Measurements from ENCODE around the gene PCDH15. TPM values are rescaled to one million over a fixed set of nuclear protein-coding genes. Genes with fewer than 3 reads are reported as not detected.

PCDH15 gene
- total and polyA plus RNA-seq, 2 of the 8 experiments (the other 6 are each of a cell fraction or from before 2014, with no cell fraction given) = 0.11 TPM; not detected in 1

DNA sequence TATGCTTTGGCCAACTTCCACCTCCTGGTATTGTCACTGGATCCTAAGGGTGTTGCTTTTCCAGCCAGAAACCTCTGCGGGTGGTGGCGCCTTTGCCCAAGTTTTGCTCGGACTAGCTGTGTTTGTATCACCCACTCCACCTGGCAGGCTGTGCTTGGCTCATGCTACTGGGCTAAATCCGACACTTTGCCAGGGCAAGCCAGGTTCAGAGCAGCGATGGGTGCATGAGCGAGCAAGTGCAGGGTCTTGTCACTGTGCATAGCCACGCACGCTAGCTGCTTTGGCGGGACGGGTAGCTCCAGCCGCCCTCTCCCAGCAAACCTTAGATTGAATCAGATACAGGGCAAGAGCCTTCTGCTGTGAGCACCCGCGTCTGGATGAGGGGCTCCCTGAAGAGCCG is 737.5 kb downstream of the PCDH15 start:
- Histone ChIP-seq H3K23me2 (ENCODE audit: low read depth, low read length) (no peaks in the 10 kb centered on the region; the same call in 1 of the 2 replicates), H3K23ac (ENCODE audit: insufficient read length) (no peak overlapping the region), H3K4me1 (replicated peaks in 1 of 4; ENCODE audit: control insufficient read depth in 3 of 4, insufficient read depth in 4 of 4, low read length in 3 of 4) (no peaks in the 10 kb centered on the region), H3K4ac (replicated peaks; ENCODE audit: insufficient read length, low read depth, low read length) (no peak overlapping the region), H4K91ac (replicated peaks; ENCODE audit: insufficient read length, low read length) (no peak overlapping the region), H4K8ac (ENCODE audit: extremely low read depth, insufficient read depth, low read length) (no peak overlapping the region), H2BK20ac (ENCODE audit: low read length) (no peak overlapping the region), H3K27ac (ENCODE audit: low read depth, low read length) (no peak overlapping the region), H3K9ac (replicated peaks in 1 of 4; ENCODE audit: extremely low read depth in 1 of 4, low read depth in 3 of 4, low read length in 3 of 4) (no peak overlapping the region), H4K5ac (ENCODE audit: insufficient read length, low read depth, low read length) (no peak overlapping the region), H2AK5ac (ENCODE audit: low read depth, low read length) (no peak overlapping the region), H3K27me3 (replicated peaks in 1 of 4; ENCODE audit: control insufficient read depth in 3 of 4, extremely low read depth in 1 of 4, insufficient read depth in 3 of 4, low read length in 3 of 4) (no peaks in the 10 kb centered on the region), H2BK5ac (ENCODE audit: low read depth, low read length) (no peak overlapping the region), H2BK120ac (replicated peaks; ENCODE audit: low read depth, low read length) (no peak overlapping the region), H4K20me1 (replicated peaks in 1 of 2; ENCODE audit: control insufficient read depth in 1 of 2, insufficient read depth in 2 of 2, low read length in 2 of 2) (no peaks in the 10 kb centered on the region), H2BK15ac (ENCODE audit: low read length) (no peak overlapping the region), H3K56ac (replicated peaks; ENCODE audit: insufficient read length, low read depth, low read length) (no peak overlapping the region), H3K18ac (ENCODE audit: extremely low read depth, low read length) (no peak overlapping the region), H2BK12ac (ENCODE audit: low read depth, low read length) (no peak overlapping the region), H3K4me3 (ENCODE audit: extremely low read depth in 1 of 4, insufficient read depth in 2 of 4, low read depth in 3 of 4, low read length in 4 of 4) (no peak overlapping the region), H3K9me3 (ENCODE audit: insufficient read depth in 2 of 2, low read depth in 1 of 2, low read length in 1 of 2) (no peaks in the 10 kb centered on the region), H3K36me3 (ENCODE audit: control insufficient read depth in 2 of 4, insufficient read depth in 4 of 4, low read length in 3 of 4) (no peaks in the 10 kb centered on the region), H3K4me2 (ENCODE audit: insufficient read depth in 1 of 2, low read depth in 2 of 2, low read length in 2 of 2) (no peak overlapping the region), H2AFZ (ENCODE audit: low read length) (0 out of 2 replicates have a peak overlapping the region, but pooled peaks have one; percentile 2), H3K14ac (ENCODE audit: insufficient read length) (no peak overlapping the region), H3K79me1 (ENCODE audit: low read depth, low read length) (no peaks in the 10 kb centered on the region), H3K79me2 (ENCODE audit: control insufficient read depth in 1 of 2, insufficient read depth in 2 of 2, low read length in 2 of 2) (no peaks in the 10 kb centered on the region)
- DNase-seq (ENCODE audit: low read depth in 1 of 2, low spot score in 2 of 2) (no peak), FAIRE-seq (no peak)
- WGBS, 2 experiments (ENCODE audit: extremely low coverage in 1 of 2, insufficient coverage in 1 of 2, insufficient read length in 1 of 2, insufficient replicate concordance in 2 of 2, low coverage in 1 of 2, low lambda C conversion rate in 2 of 2, missing lambda C conversion rate in 1 of 2) = 89% methylated on average over 11 of the region's 14 CpGs; no CpG with 5 or more reads in 1 of the 2 experiments
- POLR2A ChIA-PET (ENCODE audit: partially characterized antibody) = no interaction called here
- CTCF ChIA-PET (ENCODE audit: partially characterized antibody) = no interaction called here
- no peak for TF ChIP-seq SIN3A (conservative IDR thresholded peaks at IDR 0.05 in 1 of 2, IDR thresholded peaks at IDR 0.05 in 1 of 2; ENCODE audit: low read depth in 1 of 2, low read length in 2 of 2)
- TF ChIP-seq ZNF274 (IDR thresholded peaks at IDR 0.05; ENCODE audit: borderline replicate concordance, extremely low read depth, low read length) = no peak
- no peak for TF ChIP-seq ASH2L (IDR thresholded peaks at IDR 0.05; ENCODE audit: low read length)
- TF ChIP-seq RXRA (IDR thresholded peaks at IDR 0.05; ENCODE audit: insufficient read depth, low read depth, low read length) = no peak
- TF ChIP-seq POLR2AphosphoS5 (IDR thresholded peaks at IDR 0.05; ENCODE audit: low read depth, low read length) = no peak
- TF ChIP-seq RAD21 (IDR thresholded peaks at IDR 0.05 in 1 of 2, conservative IDR thresholded peaks at IDR 0.05 in 1 of 2; ENCODE audit: low read depth in 2 of 2, low read length in 2 of 2) = no peak
- no peak for TF ChIP-seq KDM5A (IDR thresholded peaks at IDR 0.05; ENCODE audit: low read length)
- no peak for TF ChIP-seq SIX5 (IDR thresholded peaks at IDR 0.05; ENCODE audit: low read depth, low read length)
- TF ChIP-seq RFX5 (IDR thresholded peaks at IDR 0.05; ENCODE audit: borderline replicate concordance, low read depth, low read length) = no peak
- TF ChIP-seq HDAC6 (IDR thresholded peaks at IDR 0.05; ENCODE audit: low read depth, low read length) = no peak
- no peak for TF ChIP-seq CEBPB (IDR thresholded peaks at IDR 0.05; ENCODE audit: low read depth, low read length)
- TF ChIP-seq BACH1 (IDR thresholded peaks at IDR 0.05; ENCODE audit: low read length) = no peak
- no peak for TF ChIP-seq SP1 (IDR thresholded peaks at IDR 0.05; ENCODE audit: low read depth, low read length)
- TF ChIP-seq FOSL1 (IDR thresholded peaks at IDR 0.05; ENCODE audit: insufficient read depth, low read depth, low read length) = no peak
